Hypothalamus (tissue), 51 donors: Measurements from ENCODE around the gene FAM193A.
"Not testable (repeated sequence)": the region's sequence is repeated elsewhere in the genome, so short reads cannot be mapped to it uniquely, and the experiment has no call there.

Experiments
- DNase-seq, 51 donors: peaks; one replicate each; lab custom pipeline; 2025; lab: John Stamatoyannopoulos, UW

FAM193A gene

DNA sequence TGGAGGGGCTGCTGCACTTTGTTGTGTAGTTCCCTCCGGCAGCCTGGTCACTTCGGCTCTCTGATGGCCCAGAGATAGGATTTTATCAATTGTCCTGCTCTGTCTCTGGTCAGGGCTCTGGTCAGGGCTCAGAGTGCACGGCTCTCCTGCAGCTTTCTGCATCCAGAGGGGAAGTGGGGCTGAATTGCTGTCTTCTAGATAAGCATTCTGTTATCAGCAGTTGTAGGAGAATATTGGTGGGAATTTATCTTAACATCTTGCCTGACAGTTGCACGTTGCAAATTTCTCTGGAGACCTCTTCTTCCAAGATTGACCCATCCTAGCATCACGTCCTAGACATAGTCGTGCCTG is 62.8 kb downstream of the FAM193A start:
- no peak for DNase-seq

DNA sequence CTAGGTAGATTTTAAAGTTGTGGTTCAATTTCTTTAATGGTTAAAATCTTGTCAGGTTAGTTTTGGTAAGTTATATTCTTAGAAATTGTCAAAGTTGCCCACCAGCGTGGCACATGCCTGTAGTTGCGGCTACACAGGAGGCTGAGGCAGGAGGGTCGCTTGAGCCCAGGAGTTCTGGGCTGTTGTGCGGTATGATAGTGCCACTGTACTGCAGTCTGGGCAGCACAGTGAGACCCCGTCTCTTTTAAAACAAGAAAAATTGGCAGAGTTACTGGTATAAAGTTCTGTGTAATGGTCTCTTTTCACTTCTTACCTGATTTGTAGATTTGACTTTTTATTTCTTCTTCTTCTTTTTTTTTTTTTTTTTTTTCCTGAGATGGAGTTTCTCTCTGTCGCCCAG is 64.4 kb downstream of the FAM193A start:
- no peak for DNase-seq

DNA sequence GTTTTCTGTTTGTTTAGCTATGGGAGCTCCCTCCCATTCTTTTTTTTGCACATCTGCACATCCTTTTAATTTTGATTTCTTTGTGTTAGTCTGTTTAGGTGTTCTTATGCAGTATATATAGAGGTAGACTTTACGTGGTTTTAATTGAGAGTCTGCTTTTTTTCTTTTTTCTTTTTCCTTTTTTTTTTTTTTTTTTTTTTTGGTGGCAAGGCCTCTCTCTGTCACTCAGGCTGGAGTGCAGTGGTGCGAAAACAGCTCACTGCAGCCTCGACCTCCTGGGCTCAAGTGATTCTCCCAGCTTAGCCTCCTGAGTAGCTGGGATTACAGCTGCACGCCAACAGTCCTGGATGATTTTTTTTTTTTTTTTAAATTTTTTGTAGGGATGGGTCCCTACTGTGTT is 68.2 kb downstream of the FAM193A start:
- no peak for DNase-seq

DNA sequence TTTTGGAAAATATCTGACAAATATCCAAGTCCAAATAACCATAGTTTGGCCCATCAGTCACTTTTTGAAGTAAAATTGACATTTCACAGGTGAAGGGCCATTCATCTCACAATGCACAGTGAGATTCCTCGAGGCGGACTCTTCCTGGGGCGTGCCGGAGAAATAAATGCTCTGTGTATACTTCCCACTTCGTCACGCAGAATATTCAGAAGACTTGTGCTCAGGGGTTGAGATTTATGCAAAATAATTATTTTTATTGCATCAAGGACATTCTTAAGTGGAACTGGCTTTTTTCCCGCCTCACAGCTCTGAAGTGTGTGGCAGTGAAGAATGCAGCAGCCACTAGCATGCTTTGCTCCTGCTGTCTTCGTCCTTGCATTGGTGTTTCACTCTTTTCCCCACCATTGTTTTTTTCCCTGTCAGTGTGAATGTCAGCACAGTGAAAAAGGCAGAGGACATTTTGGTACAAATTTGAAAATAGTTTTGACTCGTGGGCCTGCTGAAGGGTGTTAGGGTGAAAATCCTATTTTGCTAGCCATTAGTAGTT is 70.6 kb downstream of the FAM193A start:
- no peak for DNase-seq

DNA sequence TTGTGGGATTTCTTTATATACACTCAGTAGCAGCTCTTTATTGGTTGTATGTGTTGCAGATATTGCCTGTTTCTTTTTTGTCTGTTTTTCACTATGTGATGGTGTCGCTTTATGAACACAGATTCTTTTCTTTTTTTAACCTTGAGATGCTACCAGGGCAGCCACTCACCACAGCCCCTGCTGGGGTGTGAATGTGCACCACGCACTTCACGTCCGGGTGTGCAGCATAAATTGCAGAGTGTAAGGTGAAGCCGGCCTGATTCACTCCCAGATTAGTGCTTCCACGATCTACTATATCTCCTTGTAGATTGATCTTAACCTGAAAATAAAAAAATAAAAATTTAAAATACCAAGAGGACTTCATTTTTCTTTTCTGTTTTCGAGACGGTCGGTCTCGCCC is 71.4 kb downstream of the FAM193A start:
- DNase-seq: no peak

DNA sequence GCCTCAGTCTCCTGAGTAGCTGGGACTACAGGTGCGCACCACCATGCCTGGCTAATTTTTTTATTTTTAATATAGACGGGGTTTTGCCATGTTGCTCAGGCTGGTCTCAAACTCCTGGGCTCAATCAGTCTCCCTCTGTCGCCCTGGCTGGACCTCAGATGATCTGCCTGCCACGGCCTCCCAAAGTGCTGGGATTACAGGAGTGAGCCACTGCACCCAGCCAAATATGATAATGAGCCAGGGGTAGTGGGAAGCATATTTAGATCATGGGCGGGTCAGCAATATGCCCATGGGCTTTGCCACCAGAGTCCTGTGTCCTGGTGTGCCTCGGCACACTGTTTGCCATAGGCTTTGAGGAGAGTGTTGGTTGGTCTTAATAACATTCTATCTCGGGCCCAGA is 71.8 kb downstream of the FAM193A start:
- no peak for DNase-seq

DNA sequence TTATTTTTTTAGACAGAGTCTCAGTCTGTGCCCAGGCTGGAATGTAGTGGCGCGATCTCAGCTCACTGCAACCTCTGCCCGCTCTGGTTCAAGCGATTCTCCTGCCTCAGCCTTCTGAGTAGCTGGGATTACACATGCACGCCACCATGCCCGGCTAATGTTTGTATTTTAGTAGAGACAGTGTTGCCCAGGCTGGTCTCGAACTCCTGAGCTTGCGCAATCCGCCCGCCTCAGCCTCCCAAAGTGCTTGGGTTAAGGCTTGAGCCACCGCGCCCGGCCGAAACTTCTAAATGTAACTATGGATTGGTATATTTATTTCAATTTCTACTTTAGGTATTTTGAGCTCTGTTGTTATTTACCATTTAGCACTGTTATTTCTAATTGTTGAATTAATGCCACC is 79.4 kb downstream of the FAM193A start:
- no peak for DNase-seq

DNA sequence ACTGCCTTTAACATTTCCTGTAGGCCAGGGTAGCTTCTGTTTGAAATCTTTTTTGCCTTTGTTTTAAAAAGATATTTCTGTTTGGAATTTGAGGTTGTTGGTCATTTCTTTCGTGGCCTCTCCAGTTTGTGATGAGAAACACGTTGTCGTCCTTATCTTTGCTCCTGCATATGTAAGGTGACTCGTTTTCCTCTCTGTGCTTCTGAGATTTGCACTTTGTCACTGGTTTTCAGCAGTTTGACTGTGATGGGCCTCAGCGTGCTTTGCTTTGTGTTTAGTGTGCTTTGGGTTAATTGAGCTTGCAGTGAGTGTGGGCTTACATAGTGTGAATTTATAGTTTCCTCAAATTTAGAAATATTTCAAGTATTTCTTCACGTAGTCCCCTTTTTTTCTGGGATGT is 81.5 kb downstream of the FAM193A start:
- DNase-seq: no peak

DNA sequence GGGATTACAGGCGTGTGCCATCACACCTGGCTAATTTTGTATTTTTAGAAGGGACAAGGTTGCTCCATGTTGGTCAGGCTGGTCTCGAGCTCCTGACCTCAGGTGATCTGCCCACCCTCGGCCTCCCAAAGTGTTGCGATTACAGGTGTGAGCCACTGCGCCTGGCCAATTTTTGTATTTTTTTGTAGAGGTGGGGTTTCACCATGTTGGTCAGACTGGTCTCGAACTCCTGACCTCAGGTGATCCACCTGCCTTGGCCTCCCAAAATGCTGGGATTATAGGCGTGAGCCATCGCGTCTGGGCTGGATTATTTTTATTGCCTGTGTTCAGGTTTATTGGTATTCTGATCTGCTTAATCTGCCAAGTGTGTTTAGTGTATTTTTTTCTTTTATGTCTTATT is 82.3 kb downstream of the FAM193A start:
- DNase-seq: not testable (repeated sequence)

DNA sequence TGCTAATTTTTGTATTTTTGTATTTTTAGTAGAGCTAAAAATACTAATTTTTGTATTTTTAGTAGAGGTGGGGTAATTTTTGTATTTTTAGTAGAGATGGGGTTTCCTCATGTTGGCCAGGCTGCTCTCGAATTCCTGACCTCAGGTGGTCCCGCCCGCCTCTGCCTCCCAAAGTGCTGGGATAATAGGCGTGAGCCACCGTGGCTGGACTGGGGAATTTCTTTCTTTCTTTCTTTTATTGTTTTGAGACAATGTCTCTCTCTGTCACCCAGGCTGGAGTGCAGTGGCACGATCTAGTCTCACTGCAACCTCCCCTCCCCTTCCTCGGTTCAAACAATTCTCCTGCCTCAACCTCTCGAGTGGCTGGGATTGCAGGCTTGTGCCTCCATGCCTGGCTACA is 83.0 kb downstream of the FAM193A start:
- no peak for DNase-seq

DNA sequence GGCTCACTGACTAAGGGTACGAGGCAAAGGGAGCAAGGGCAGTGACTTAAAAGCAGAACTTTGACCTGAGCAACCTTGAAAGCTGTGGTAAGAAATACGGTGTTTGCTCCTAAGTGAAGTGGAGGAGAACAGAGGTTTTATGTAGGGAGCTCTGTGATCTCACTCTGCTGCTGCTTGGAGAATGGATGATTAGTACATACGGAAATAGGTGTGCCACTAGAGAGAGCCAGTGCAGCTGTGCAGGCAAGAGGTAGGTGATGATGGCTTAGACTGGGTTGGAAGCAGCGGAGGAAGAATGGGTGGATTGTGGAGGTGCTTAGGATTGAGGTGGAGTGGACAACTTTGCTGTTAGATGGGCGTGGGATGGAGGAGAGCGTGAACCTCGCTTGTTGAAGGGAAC is 85.0 kb downstream of the FAM193A start:
- DNase-seq: no peak

DNA sequence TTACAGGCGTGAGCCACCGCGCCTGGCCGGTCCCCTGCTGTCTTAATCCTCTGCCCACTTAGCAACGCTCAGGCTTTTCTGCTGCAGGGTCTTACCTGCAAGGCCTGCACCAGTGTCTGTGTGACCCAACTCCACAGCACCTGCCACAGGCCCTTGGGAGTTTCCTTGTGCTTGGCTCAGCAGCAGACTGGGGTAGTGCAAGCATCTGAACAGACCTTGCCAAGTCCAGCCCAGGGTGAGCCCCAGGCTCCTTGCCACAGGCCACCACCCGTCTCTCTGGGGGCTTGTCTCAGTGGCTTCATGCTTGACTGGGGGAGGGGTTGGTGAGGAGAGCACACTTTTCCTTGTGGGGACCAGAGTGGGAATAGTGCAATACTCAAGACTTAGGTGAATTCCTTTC is 87.0 kb downstream of the FAM193A start:
- no peak for DNase-seq

DNA sequence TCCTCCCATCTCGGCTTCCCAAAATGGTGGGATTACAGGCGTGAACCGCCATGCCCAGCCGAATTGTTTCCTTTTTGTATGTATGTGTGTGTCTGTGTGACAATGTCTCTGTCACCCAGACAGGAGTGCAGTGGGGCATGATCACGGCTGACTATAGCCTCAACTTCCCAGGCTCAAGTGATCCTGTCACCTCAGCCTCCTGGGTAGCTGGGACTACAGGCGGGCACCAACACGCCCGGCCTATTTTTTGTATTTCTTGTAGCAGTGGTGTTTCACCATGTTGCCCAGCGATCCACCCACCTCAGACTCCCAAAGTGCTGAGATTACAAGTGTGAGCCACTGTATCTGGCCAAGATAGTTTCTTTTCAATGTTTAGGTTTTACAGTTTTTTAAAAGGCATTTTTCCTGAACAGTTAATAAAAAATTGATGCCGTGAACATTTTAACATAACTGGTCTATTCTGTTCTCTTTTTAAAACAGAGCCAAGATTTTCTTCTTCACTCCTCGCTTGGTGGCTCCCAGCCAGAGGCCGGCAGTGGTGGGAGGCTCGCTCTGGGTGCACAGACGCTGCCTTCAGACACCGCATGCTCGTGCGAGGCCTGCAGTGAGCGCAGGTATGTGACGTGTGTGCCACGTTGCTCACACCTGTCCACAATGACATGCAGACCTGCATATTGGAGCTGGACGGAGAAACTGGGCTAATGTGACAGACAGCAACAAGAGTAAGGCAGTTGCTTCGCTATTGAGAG is 88.5 kb downstream of the FAM193A start:
- no peak for DNase-seq

DNA sequence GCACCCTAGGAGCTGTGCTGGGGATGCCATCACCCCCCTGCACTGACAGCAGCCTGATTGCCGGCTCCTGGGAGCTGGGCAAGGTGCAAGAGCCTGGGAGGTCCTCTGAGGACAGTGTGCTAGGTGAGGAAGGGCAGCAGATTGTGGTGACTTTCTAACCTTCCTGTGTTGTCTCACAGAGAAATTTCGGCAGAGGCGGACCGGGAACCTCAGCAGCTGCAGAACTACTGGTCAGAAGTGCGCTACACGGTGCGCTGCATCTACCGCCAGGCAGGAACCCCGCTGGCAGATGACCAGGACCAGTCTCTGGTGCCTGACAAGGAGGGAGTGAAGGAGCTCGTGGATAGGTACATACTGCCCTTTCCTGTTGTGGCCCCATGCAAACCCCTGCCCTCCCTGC is 89.8 kb downstream of the FAM193A start:
- no peak for DNase-seq

DNA sequence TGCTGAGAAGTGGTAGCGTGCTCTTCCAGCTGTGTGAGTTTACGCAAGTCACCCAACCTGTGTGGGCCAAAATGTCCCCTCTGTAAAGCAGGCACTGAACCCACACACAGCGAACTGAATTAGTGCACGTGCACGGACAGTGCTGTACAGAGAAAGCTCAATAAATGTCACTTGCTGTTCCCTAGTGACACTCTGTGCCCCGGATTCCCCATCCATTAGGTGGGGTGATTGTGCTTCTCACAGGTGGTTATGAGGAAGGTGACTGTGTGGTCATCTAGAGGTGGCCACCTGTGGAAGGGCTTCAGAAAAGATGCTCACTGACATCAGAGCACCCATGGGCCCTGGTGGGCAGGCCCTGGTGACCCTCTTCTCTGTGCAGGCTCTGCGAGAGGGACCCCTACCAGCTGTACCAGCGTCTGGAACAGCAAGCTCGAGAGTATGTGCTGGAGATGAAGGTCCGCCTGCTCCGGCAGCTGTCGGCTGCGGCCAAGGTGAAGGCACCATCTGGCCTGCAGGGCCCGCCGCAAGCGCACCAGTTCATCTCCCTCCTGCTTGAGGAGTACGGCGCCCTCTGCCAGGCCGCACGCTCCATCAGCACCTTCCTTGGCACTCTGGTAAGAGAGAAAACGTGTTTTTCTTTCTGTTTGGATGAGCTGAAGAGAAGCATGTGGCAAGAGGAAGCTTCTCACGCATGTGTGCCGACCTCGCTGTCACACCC is 94.3 kb downstream of the FAM193A start:
- DNase-seq: no peak

DNA sequence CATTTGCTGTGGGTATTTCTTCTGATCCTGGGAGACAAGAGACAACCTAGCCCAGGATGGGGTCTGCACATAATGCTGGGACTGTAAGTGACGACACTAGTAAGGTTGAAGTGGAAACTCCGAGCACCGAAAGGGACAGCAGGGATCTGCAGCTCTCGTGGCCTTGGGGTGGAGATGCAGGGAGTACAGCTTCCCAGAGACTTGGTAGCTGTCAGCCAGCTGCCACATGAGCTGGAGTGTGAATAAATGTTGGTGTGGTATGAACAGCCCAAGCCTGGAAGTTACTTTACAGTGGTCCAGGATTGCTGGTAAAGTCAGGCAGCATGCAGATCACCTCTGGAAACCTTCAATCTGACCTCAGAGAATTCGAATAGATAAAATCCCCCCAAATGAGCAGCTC is 97.6 kb downstream of the FAM193A start:
- DNase-seq: no peak

DNA sequence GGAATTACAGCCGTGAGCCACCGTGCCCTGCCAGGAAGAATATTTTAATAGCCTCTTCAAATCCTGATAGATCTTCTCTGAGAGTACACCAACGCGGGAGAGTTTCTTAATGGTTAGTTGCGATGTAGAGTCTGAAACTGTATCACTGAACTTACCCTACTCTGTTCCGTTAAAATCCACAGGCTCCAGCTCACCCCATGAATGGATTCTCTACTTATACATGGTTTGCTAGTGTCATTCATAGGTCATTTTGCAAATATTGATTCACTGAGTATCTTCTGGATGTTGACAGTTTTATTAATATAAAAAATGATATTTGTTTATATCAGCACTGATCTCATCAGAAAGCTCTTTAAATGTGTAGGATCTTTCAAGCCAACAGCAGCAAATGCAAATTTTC is 99.9 kb downstream of the FAM193A start:
- no peak for DNase-seq

DNA sequence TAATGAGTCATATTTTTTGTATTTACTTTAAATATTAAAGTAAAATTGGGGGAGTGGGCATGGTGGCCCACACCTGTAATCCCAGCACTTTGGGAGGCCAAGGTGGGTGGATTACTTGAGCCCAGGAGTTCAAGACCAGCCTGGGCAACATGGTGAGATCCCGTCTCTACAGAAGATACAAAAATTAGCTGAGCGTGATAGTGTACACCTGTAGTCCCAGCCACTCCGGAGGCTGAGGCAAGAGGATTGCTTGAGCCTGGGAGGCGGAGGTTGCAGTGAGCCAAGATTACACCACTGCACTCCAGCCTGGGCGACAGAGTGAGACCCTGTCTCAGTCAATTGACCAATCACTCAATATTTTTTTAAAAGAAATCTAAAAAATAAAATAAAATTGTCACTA is 100.5 kb downstream of the FAM193A start:
- not testable (repeated sequence) for DNase-seq

DNA sequence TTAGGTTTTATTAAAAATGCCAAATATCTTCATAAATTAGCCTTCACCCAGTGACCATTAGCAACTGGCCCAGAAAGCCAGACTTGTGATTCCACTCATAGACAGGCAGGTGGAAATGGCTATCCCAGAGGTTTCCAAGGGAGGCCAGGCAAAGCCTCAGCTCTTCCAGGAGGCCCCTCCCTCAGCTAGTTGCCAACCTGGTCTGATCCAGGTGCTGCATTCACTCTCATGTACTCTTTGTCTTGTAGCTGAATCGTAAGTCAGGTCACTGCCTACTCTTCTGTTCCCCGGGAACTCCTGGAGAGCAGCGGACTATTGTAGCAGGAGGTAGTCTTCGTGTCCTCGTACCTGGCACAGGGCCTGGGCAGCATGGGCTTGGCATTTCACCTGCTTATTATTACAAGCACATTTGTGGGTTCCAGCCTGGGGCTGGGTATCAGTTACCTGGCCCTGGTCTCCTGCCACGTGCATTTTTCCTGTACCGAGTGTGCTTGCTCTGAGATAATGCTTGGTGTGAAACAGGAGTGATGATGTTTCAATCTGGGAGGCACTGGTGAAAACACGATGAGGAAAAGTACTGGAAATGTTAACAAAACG is 101.6 kb downstream of the FAM193A start:
- DNase-seq: no peak

DNA sequence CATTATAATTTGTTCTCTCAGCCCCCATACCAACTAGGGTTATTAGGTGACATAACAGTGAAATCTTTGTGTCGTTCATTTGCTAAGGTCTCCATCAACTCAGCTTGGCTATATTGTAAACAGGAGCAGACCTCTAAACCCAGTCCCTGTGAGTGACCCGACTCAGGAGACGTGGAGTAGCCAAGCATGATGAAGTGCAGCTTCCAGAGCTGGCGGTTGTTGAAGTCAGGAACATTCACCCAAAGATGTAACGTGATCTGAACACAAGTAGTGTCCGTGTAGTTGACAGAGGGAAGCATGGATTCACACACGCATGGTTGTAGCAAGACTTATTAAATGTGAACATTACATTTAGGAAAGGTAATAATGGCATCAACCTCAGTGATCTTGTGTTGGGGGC is 102.3 kb downstream of the FAM193A start:
- no peak for DNase-seq

DNA sequence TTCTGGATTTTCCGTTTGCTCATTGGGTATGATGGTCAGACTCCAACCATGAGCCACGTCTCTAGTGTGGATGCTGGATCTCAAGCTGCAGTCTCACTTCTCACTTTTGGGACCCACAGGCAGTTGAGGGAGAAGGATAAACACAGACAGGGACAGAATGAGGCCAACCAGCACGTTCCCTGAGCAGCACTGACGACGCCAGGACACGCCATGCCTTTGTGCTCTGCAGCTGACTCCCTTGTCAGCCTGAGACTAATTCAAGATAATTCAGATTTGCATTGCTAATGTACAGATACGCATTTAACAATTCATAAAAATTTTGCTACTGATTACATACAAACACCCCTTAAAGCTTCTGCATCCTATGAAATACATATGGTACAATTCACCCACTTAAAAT is 106.5 kb downstream of the FAM193A start:
- DNase-seq: no peak

DNA sequence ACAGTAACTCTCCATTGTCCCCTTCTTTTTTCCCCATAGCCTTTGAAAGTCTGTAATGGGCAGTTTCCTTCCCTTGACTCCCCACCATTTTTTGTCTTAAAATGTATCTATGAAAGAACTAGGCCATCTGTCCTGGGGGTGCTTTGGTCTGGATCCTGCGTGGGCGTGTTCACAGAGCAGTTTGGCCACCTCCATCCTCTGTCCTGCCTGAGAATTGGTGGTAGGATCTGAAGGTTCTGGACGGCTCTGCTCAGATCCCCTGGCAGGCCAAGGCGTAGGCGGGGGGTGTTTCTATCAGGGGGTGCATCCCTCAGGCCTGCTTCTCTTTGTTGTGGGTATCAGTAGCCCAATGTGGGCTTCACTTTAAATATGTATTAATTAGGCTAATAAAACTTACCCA is 107.1 kb downstream of the FAM193A start:
- no peak for DNase-seq
